CD4-positive, alpha-beta T cell (primary cell): ENCODE results near the gene MAN1C1. TPM values are rescaled to one million over a fixed set of nuclear protein-coding genes. Genes with fewer than 3 reads are reported as not detected.
A peak's percentile ranks its signal among the peaks of the same experiment; 100 is the strongest.
"Not testable (repeated sequence)": the region's sequence is repeated elsewhere in the genome, so short reads cannot be mapped to it uniquely, and the experiment has no call there.

Experiments used
- ATAC-seq: fragments of 200-7000 bp; cut with Tn5 transposase; one replicate; pipeline ENCODE4 v1.10.0; 2022; ENCODE audit warnings: mild to moderate bottlenecking; ENCODE audit not compliant: poor library complexity
- CTCF ChIA-PET: fragments of 350-600 bp; sonication (Branson Sonifier 250); formaldehyde crosslinking; loops from one replicate; lab custom pipeline; 2021; ENCODE audit warnings: antibody characterized with exemption, inconsistent platforms; lab: Charles Lee
- POLR2A ChIA-PET: fragments of 350-600 bp; sonication (Branson Sonifier 250); formaldehyde crosslinking; loops from one replicate; lab custom pipeline; 2021; ENCODE audit warnings: antibody characterized with exemption, inconsistent platforms; lab: Charles Lee
- DNase-seq, 14 experiments: peaks; one replicate each; pipeline ENCODE4 v3.0.0-alpha.2; 2013 to 2020; ENCODE audit warnings: mixed read lengths in 2 of 14
- H3K27ac ChIP-seq, 2 donors: one replicate each; pipeline versions ENCODE4 v1.5.1 to v1.7.0; 2013; ENCODE audit warnings: low read length in 2 of 2, low read depth in 1 of 2, mild to moderate bottlenecking in 1 of 2
- H3K27me3 ChIP-seq, 2 experiments: 1 replicate in 1 of 2; 2 replicates in 1 of 2; pipeline versions ENCODE4 v1.6.1 to v1.7.0; 2013; ENCODE audit warnings: low read length in 2 of 2, control low read depth in 1 of 2, mild to moderate bottlenecking in 1 of 2, moderate library complexity in 1 of 2; ENCODE audit not compliant: insufficient read depth in 2 of 2, control insufficient read depth in 1 of 2
- H3K36me3 ChIP-seq: one replicate; pipeline ENCODE4 v1.6.1; 2013; ENCODE audit warnings: low read length, control low read depth; ENCODE audit not compliant: insufficient read depth
- H3K4me1 ChIP-seq: one replicate; pipeline ENCODE4 v1.6.1; 2013; ENCODE audit warnings: low read length, control low read depth; ENCODE audit not compliant: insufficient read depth
- H3K4me3 ChIP-seq: one replicate; pipeline ENCODE4 v1.5.1; 2013; ENCODE audit warnings: mild to moderate bottlenecking, low read length, moderate library complexity
- H3K9me3 ChIP-seq, 2 experiments: 1 replicate in 1 of 2; 2 replicates in 1 of 2; pipeline versions ENCODE4 v1.6.1 to v1.7.0; 2013; ENCODE audit warnings: low read length in 2 of 2, mild to moderate bottlenecking in 2 of 2, control low read depth in 1 of 2, moderate library complexity in 1 of 2; ENCODE audit not compliant: control insufficient read depth in 1 of 2, insufficient read depth in 1 of 2
- H3K27ac Mint-ChIP-seq: one replicate; pipeline ENCODE4 v1.8.0; 2020; ENCODE audit warnings: mixed read lengths
- H3K27me3 Mint-ChIP-seq: one replicate; pipeline ENCODE4 v1.8.0; 2021; ENCODE audit warnings: mixed read lengths
- H3K36me3 Mint-ChIP-seq: one replicate; pipeline ENCODE4 v1.8.0; 2021; ENCODE audit warnings: low read depth, mixed read lengths
- H3K4me1 Mint-ChIP-seq: one replicate; pipeline ENCODE4 v1.8.0; 2021; ENCODE audit warnings: low read depth, mixed read lengths
- H3K4me3 Mint-ChIP-seq: one replicate; pipeline ENCODE4 v1.8.0; 2020; ENCODE audit warnings: mild to moderate bottlenecking, mixed read lengths
- H3K9me3 Mint-ChIP-seq: one replicate; pipeline ENCODE4 v1.8.0; 2020; ENCODE audit warnings: mixed read lengths
- intact Hi-C, 2 experiments: fragments of 100-400 bp; cut with DNase I in 1 of 2; cut with micrococcal nuclease in 1 of 2; formaldehyde crosslinking; loops; one replicate each; pipeline versions ENCODE4 v1.15.1 to v1.9.0; 2023 to 2025; cut with DNase I, micrococcal nuclease
- total RNA-seq, 174 experiments: library from RNA in 2 of 174; stranded (reverse) in 2 of 174; gene quantifications; one replicate each; pipeline ENCODE4 v1.2.3 and lab custom pipeline; 2021 to 2026
- TF ChIP-seq, protein P1 (sequence below): fragments of 200-600 bp; IDR thresholded peaks from one replicate; pipeline ENCODE4 v1.8.0; 2022; ENCODE audit warnings: antibody characterized with exemption, mild to moderate bottlenecking

MAN1C1 gene
- total RNA-seq, 2 experiments from 2014 or later: 44.4 to 46.9 TPM

DNA sequence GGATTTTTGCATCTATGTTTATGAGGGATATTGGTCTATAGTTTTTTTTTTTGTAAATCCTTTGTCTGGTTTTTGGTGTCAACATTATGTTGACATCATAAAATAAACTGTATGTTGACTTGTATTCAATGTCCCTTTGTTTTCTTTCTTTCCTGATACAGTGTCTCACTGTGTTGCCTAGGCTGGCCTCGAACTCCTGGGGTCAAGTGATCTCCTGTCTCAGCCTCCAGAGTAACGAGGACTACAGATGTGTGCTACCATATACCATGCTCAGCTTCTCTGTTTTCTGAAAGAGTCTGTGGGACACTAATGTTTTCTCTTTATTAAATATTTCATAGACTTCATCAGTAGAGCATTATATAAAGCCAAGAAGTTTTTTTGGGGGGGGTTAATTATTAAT, 18.3 kb downstream of the MAN1C1 start:
- H3K36me3 Mint-ChIP-seq: peaks cover 71% of the 10 kb centered on the region
- TF ChIP-seq, protein P1, sequence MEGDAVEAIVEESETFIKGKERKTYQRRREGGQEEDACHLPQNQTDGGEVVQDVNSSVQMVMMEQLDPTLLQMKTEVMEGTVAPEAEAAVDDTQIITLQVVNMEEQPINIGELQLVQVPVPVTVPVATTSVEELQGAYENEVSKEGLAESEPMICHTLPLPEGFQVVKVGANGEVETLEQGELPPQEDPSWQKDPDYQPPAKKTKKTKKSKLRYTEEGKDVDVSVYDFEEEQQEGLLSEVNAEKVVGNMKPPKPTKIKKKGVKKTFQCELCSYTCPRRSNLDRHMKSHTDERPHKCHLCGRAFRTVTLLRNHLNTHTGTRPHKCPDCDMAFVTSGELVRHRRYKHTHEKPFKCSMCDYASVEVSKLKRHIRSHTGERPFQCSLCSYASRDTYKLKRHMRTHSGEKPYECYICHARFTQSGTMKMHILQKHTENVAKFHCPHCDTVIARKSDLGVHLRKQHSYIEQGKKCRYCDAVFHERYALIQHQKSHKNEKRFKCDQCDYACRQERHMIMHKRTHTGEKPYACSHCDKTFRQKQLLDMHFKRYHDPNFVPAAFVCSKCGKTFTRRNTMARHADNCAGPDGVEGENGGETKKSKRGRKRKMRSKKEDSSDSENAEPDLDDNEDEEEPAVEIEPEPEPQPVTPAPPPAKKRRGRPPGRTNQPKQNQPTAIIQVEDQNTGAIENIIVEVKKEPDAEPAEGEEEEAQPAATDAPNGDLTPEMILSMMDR: no peak
- Histone ChIP-seq H3K36me3 (no peaks in the 10 kb centered on the region), H3K4me3 (no peak overlapping the region), H3K27ac (no peak overlapping the region), H3K4me1 (peaks cover 14% of the 10 kb centered on the region), H3K9me3 (peaks cover 0 to 4% of the 10 kb centered on the region in 2 experiments), H3K27me3 (no peaks in the 10 kb centered on the region)
- CTCF ChIA-PET: interaction anchor here (1.4 kb wide), 1 partner anchor 16 kb away, joined by 6 read pairs; no protein-coding TSS in a partner anchor
- no peak for DNase-seq
- POLR2A ChIA-PET: interaction anchor here (1.5 to 1.8 kb wide), 2 partner anchors 16 to 42 kb away, joined by 3 to 7 read pairs; no protein-coding TSS in a partner anchor
- H3K27ac Mint-ChIP-seq: no peak overlapping the region
- H3K4me3 Mint-ChIP-seq: no peak overlapping the region
- ATAC-seq: no peak
- peaks cover 81% of the 10 kb centered on the region for H3K4me1 Mint-ChIP-seq
- intact Hi-C loops: no loop called here
- H3K27me3 Mint-ChIP-seq: no peaks in the 10 kb centered on the region
- peaks cover 12% of the 10 kb centered on the region for H3K9me3 Mint-ChIP-seq

DNA sequence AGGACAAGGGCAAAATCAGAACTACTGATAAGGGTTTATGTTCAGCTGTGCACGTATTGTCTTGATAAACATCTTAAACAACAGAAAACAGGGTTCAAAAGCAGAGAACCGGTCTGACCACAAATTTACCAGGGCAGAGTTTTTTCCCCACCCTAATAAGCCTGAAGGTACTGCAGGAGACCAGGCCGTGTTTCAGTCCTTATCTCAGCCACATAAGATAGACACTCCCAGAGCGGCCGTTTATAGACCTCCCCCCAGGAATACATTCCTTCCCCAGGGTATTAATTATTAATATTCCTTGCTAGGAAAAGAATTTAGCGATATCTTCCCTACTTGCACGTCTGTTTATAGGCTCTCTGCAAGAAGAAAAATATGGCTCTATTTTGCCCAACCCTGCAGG, 19.6 kb downstream of the MAN1C1 start:
- H3K9me3 ChIP-seq, H3K4me3 Mint-ChIP-seq, ATAC-seq, H3K27ac ChIP-seq, DNase-seq, intact Hi-C loops, H3K27me3 ChIP-seq, H3K4me3 ChIP-seq, H3K36me3 ChIP-seq, H3K27me3 Mint-ChIP-seq: not testable (repeated sequence)
- CTCF ChIA-PET: interaction anchor here (1.4 kb wide), 1 partner anchor 17 kb away, joined by 6 read pairs; no protein-coding TSS in a partner anchor
- POLR2A ChIA-PET: interaction anchor here (1.8 kb wide), 1 partner anchor 17 kb away, joined by 7 read pairs; no protein-coding TSS in a partner anchor
- peaks cover 12% of the 10 kb centered on the region for H3K9me3 Mint-ChIP-seq
- peaks cover 77% of the 10 kb centered on the region for H3K36me3 Mint-ChIP-seq
- peaks cover 18% of the 10 kb centered on the region for H3K4me1 ChIP-seq
- H3K4me1 Mint-ChIP-seq: peaks cover 81% of the 10 kb centered on the region
- peak overlapping the region; percentile 40 for H3K27ac Mint-ChIP-seq

DNA sequence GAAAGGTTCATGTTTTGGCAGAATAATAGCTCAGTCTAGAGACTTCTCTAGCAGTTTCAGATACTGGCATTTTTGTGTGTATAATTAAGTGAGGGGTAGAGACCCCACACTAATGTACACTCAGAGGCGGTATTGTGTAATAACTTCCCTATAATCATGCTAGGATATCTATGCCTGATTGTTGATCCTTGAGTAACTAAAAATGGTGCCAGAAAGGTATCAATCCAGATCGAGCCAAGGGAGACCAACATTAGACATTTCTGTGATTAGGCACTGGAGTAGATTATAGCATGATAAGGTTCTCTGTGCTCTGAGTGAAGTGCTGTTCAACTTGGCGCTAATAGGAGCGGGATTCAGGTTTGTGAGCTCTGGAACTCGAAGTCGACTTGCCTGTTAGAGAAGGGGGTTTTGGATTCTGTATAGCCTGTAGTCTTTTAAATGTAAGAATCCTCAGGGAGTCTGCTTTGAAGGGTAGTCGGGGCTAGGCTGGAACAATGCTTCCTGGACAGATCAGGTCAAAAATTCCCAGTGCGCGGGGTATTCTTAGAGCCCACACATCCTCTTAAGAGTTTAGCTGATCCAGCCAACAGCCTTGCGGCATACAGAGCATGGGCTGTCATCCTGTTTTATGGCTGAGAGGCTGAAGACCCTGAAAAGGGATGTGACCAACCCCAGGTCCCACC, 24.2 kb downstream of the MAN1C1 start:
- Mint-ChIP-seq H3K36me3 (peaks cover 75% of the 10 kb centered on the region), H3K4me3 (peak overlapping the region; percentile 82), H3K27me3 (no peaks in the 10 kb centered on the region), H3K27ac (peak overlapping the region; percentile 89), H3K9me3 (peaks cover 12% of the 10 kb centered on the region), H3K4me1 (peaks cover 82% of the 10 kb centered on the region)
- CTCF ChIA-PET: interaction anchor here (0.9 to 4.3 kb wide), 7 partner anchors 8 to 68 kb away, joined by 3 to 28 read pairs (median 5); no protein-coding TSS in a partner anchor
- DNase-seq: no peak
- intact Hi-C loops: no loop called here
- TF ChIP-seq, protein P1: no peak
- H3K4me1 ChIP-seq: peaks cover 45% of the 10 kb centered on the region
- peak overlapping the region in 1 of 2 donors; percentile 72 for H3K27ac ChIP-seq
- POLR2A ChIA-PET: interaction anchor here (0.9 to 5.9 kb wide), 6 partner anchors 9 to 134 kb away, joined by 3 to 59 read pairs (median 29); no protein-coding TSS in a partner anchor
- no peak for ATAC-seq
- peaks cover 12% of the 10 kb centered on the region for H3K36me3 ChIP-seq
- H3K9me3 ChIP-seq: peaks cover 0 to 4% of the 10 kb centered on the region in 2 experiments
- no peaks in the 10 kb centered on the region for H3K27me3 ChIP-seq
- H3K4me3 ChIP-seq: no peak overlapping the region
